Stimulated activated CD4-positive, alpha-beta T cell treated with anti-CD3 and anti-CD28 coated beads, Interleukin-15, amount 100 ng/mL, for 24 hours (primary cell): ENCODE measurements around the gene RAPSN.

Experiments used
- DNase-seq: peaks from one replicate; pipeline ENCODE4 v3.0.0-alpha.2; 2020

The RAPSN gene

GRCh38 chr11:47387944-47388696, 60.8 kb downstream of the RAPSN start:
- DNase-seq: no peak
